Measurements from ENCODE around the gene HBS1L. TPM values are rescaled to one million over a fixed set of nuclear protein-coding genes. Genes with fewer than 3 reads are reported as not detected.

Gene HBS1L
- total RNA-seq: 10 to 100 TPM; 71.5 to 74.7 TPM

GRCh38 chr6:135054569-135055498, at the start of gene HBS1L:
HBS1L (minus strand) TSS chr6:135054822; CDS start chr6:135054691, 131 bp downstream.
- Mint-ChIP-seq H3K27ac (peak within 1 kb of the TSS; percentile 96), H3K4me1 (peaks cover 43% of the 10 kb centered on the region), H3K27me3 (no peaks in the 10 kb centered on the region), H3K9me3 (no peaks in the 10 kb centered on the region), H3K4me3 (peak within 1 kb of the TSS; percentile 90), H3K36me3 (ENCODE audit: low read depth) (peaks cover 14% of the 10 kb centered on the region)
- DNase-seq: peak; percentile 97
- CTCF ChIA-PET: interaction anchor here (0.6 to 3.5 kb wide), 18 partner anchors 9 to 181 kb away, joined by 3 to 20 read pairs (median 3); no protein-coding TSS in a partner anchor
- POLR2A ChIA-PET: interaction anchor here (0.7 to 1.4 kb wide), 4 partner anchors 10 to 126 kb away, joined by 3 to 4 read pairs (median 4); partner anchors contain the start of gene MYB

- Mint-ChIP-seq H3K9me3 (peaks cover 18% of the 10 kb centered on the region), H3K4me1 (peaks cover 31% of the 10 kb centered on the region), H3K27ac (peak overlapping the region; percentile 82), H3K36me3 (ENCODE audit: low read depth) (peaks cover 15% of the 10 kb centered on the region), H3K27me3 (no peaks in the 10 kb centered on the region), H3K4me3 (no peak overlapping the region)
- no peak for DNase-seq
- CTCF ChIA-PET: interaction anchor here (1.0 to 1.8 kb wide), 4 partner anchors 9 to 25 kb away, joined by 3 to 6 read pairs (median 4); no protein-coding TSS in a partner anchor
- POLR2A ChIA-PET: no interaction called here
Observed at GRCh38 chr6:135104199-135104598, 49.6 kb upstream of the HBS1L start.

GRCh38 chr6:135102191-135102590, 47.6 kb upstream of the HBS1L start:
- peak overlapping the region; percentile 89 for H3K27ac Mint-ChIP-seq
- DNase-seq: no peak
- POLR2A ChIA-PET: no interaction called here
- H3K27me3 Mint-ChIP-seq: no peaks in the 10 kb centered on the region
- CTCF ChIA-PET: interaction anchor here (1.6 kb wide), 1 partner anchor 11 kb away, joined by 4 read pairs; no protein-coding TSS in a partner anchor
- peaks cover 10% of the 10 kb centered on the region for H3K36me3 Mint-ChIP-seq (ENCODE audit: low read depth)
- H3K4me3 Mint-ChIP-seq: no peak overlapping the region
- peaks cover 12% of the 10 kb centered on the region for H3K9me3 Mint-ChIP-seq
- H3K4me1 Mint-ChIP-seq: peaks cover 31% of the 10 kb centered on the region

GRCh38 chr6:135097172-135097571, 42.5 kb upstream of the HBS1L start:
- DNase-seq: no peak
- ChIA-PET POLR2A (no interaction called here), CTCF (interaction anchor here (1.1 to 2.0 kb wide), 2 partner anchors 9 to 30 kb away, joined by 3 to 4 read pairs; no protein-coding TSS in a partner anchor)
- H3K27ac Mint-ChIP-seq: no peak overlapping the region
- no peak overlapping the region for H3K4me3 Mint-ChIP-seq
- peaks cover 3% of the 10 kb centered on the region for H3K36me3 Mint-ChIP-seq (ENCODE audit: low read depth)
- no peaks in the 10 kb centered on the region for H3K27me3 Mint-ChIP-seq
- H3K9me3 Mint-ChIP-seq: peaks cover 10% of the 10 kb centered on the region
- peaks cover 36% of the 10 kb centered on the region for H3K4me1 Mint-ChIP-seq

DNA sequence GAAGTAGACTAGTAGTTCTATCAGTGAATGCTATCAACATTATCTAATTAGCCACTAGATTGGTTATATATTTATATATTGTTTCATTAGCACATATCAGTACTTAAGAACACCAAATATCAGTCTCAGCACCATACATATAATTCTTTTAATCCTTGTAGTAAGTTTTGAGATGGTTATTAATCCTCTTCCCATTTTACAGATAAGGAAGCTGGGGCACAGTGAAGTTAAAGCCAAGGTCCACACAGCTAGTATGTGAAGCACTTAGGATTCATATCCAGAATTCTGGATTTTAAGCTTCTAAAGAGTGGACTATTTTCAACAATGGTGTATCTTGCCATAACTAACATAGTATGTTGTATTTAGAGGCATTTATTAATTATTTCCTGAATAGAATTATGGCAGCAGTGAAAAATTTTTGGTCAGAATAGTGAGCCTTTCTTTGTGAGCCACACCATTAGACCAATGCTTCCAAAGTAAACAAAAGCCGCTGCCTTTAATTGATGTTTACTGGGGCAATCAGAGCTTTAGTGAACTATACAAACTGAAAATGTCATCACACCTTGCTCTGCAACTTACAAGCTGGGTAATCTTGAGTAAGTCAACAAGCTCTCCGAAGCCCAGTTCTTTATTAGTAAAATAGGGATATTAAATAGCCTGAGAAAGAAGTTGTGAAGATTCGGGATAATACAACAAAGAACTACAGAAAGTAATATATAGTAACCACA, 41.9 kb upstream of the HBS1L start:
- peaks cover 37% of the 10 kb centered on the region for H3K4me1 Mint-ChIP-seq

DNA sequence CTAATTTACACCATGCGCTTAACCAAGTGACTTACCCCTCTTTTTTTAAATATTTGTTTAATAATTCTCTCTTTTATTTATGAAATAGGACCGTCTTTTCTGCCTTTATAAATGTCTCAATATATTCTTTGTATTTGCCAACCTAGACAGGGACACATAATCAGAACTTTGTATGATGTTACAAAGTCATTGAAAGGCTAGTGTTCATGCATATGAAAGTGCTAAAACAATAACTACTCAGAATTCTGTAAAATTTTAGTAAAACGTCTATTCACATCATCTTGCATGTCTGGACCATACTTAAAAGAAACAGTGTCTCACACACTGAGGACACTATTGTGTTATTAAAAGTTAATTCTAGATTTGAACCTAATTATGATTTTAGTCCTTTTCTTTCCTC, 41.1 kb upstream of the HBS1L start:
- CTCF ChIA-PET: interaction anchor here (2.0 kb wide), 1 partner anchor 10 kb away, joined by 4 read pairs; no protein-coding TSS in a partner anchor
- POLR2A ChIA-PET: no interaction called here
- H3K27ac Mint-ChIP-seq: no peak overlapping the region
- peaks cover 42% of the 10 kb centered on the region for H3K4me1 Mint-ChIP-seq
- H3K4me3 Mint-ChIP-seq: no peak overlapping the region
- no peak for DNase-seq
- peaks cover 8% of the 10 kb centered on the region for H3K9me3 Mint-ChIP-seq
- no peaks in the 10 kb centered on the region for H3K36me3 Mint-ChIP-seq (ENCODE audit: low read depth)
- H3K27me3 Mint-ChIP-seq: no peaks in the 10 kb centered on the region

More for the DNA sequence above, 41.9 kb upstream of the HBS1L start:
- Mint-ChIP-seq H3K27me3 (no peaks in the 10 kb centered on the region), H3K27ac (no peak overlapping the region), H3K9me3 (peaks cover 9% of the 10 kb centered on the region), H3K4me3 (no peak overlapping the region), H3K36me3 (ENCODE audit: low read depth) (peaks cover 3% of the 10 kb centered on the region)
- DNase-seq: no peak
- POLR2A ChIA-PET: no interaction called here
- CTCF ChIA-PET: interaction anchor here (1.1 to 2.0 kb wide), 2 partner anchors 10 to 30 kb away, joined by 3 to 4 read pairs; no protein-coding TSS in a partner anchor

GRCh38 chr6:135094403-135094821, 39.8 kb upstream of the HBS1L start:
- peaks cover 2% of the 10 kb centered on the region for H3K36me3 Mint-ChIP-seq (ENCODE audit: low read depth)
- DNase-seq: peak; percentile 54
- H3K9me3 Mint-ChIP-seq: peaks cover 8% of the 10 kb centered on the region
- no peaks in the 10 kb centered on the region for H3K27me3 Mint-ChIP-seq
- peak overlapping the region; percentile 48 for H3K4me3 Mint-ChIP-seq
- CTCF ChIA-PET: interaction anchor here (0.6 to 1.4 kb wide), 4 partner anchors 10 to 89 kb away, joined by 3 to 5 read pairs (median 4); no protein-coding TSS in a partner anchor
- H3K27ac Mint-ChIP-seq: peak overlapping the region; percentile 93
- H3K4me1 Mint-ChIP-seq: peaks cover 53% of the 10 kb centered on the region
- POLR2A ChIA-PET: interaction anchor here (0.7 kb wide), 1 partner anchor 86 kb away, joined by 5 read pairs; the partner anchor contains the start of gene MYB

DNA sequence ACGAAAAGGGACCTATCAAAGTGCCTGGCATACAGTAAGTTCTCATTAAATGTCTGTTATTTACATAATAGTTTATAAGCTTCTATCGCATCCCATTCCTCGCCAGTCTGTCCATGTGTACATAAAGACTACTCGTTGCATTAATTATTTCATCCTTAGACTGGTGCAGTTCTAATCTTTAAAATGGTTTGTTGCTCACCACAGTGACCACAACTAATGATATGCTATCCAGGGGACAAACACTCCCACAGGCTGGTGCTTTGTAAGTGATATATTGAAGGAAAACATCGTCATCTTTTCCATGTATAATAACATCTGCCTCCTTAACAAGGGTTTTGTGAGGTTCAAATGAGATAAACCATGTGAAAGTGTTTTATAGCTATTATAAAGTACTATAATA, 39.0 kb upstream of the HBS1L start:
- Mint-ChIP-seq H3K4me1 (peaks cover 62% of the 10 kb centered on the region), H3K27ac (peak overlapping the region; percentile 41), H3K27me3 (no peaks in the 10 kb centered on the region), H3K4me3 (no peak overlapping the region), H3K9me3 (peaks cover 8% of the 10 kb centered on the region), H3K36me3 (ENCODE audit: low read depth) (peaks cover 2% of the 10 kb centered on the region)
- DNase-seq: no peak
- ChIA-PET CTCF (interaction anchor here (0.7 to 1.4 kb wide), 4 partner anchors 12 to 90 kb away, joined by 3 to 6 read pairs (median 4); no protein-coding TSS in a partner anchor), POLR2A (interaction anchor here (0.7 kb wide), 1 partner anchor 87 kb away, joined by 5 read pairs; the partner anchor contains the start of gene MYB)

DNA sequence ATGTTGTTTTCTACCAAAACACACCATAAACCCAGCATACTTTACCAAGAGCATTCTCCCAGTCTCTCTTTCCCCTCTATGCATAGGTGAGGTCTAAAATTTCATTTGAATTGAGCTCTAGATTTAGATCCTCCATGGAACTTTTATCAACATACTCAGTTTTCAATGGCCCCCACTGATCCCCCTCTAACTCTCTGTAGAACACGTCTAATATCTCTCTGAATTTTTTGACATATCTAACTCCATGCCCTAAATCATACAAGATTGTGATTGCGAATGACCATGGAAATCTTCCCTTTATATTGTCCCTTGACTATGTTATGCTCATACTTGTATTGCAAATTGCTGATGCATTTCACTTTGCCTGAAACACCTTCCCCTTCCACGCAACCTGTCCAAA, 38.1 kb upstream of the HBS1L start:
- peaks cover 6% of the 10 kb centered on the region for H3K36me3 Mint-ChIP-seq (ENCODE audit: low read depth)
- H3K27me3 Mint-ChIP-seq: no peaks in the 10 kb centered on the region
- CTCF ChIA-PET: interaction anchor here (0.5 to 1.8 kb wide), 7 partner anchors 13 to 91 kb away, joined by 3 to 6 read pairs (median 4); no protein-coding TSS in a partner anchor
- no peak overlapping the region for H3K4me3 Mint-ChIP-seq
- POLR2A ChIA-PET: no interaction called here
- no peak for DNase-seq
- peaks cover 70% of the 10 kb centered on the region for H3K4me1 Mint-ChIP-seq
- H3K27ac Mint-ChIP-seq: no peak overlapping the region
- H3K9me3 Mint-ChIP-seq: peaks cover 13% of the 10 kb centered on the region

DNA sequence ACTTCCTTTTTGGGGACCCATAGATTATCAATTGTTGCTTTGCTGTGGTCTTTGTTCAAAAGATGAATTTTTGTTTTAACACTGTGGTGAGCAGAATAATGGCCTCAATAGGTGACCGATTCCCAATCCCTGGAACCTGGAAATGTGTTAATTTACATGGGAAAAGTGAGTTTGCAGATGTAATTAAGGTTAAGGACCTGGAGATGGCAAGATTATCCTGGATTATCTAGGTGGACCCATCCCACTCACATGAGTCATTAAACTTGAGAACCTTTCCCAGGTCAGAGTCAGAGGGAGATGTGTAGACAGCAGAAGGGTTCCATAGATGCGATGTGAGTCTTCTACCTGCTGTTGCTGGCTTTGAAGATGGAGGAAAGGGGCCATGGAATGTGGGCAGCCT, 36.2 kb upstream of the HBS1L start:
- peaks cover 89% of the 10 kb centered on the region for H3K4me1 Mint-ChIP-seq
- H3K27me3 Mint-ChIP-seq: no peaks in the 10 kb centered on the region
- CTCF ChIA-PET: interaction anchor here (0.6 kb wide), 1 partner anchor 76 kb away, joined by 4 read pairs; no protein-coding TSS in a partner anchor
- no peak overlapping the region for H3K4me3 Mint-ChIP-seq
- H3K9me3 Mint-ChIP-seq: peaks cover 13% of the 10 kb centered on the region
- POLR2A ChIA-PET: no interaction called here
- no peak for DNase-seq
- peak overlapping the region; percentile 56 for H3K27ac Mint-ChIP-seq
- peaks cover 6% of the 10 kb centered on the region for H3K36me3 Mint-ChIP-seq (ENCODE audit: low read depth)

DNA sequence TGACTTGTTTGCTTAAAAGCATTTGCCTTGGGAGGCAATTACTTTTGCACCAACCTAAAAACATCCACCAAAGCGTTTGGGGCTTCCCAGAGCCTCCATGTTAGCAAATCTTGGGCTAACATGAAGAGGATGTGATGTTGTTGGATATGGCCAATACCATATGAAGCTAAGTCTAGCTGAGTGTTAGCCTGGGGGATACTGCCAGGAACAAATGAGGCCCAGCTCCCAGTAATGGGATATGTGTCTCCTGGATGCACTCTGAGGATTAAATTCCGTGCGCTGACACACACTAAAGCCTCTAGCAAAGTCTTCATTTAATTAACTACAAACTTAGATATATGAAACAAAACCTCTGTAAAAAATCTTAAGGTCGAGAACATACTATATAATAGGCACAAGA, 35.3 kb upstream of the HBS1L start:
- Mint-ChIP-seq H3K4me1 (peaks cover 87% of the 10 kb centered on the region), H3K36me3 (ENCODE audit: low read depth) (peaks cover 6% of the 10 kb centered on the region), H3K4me3 (no peak overlapping the region), H3K27ac (peak overlapping the region; percentile 56), H3K27me3 (no peaks in the 10 kb centered on the region), H3K9me3 (peaks cover 13% of the 10 kb centered on the region)
- ChIA-PET CTCF (interaction anchor here (0.8 to 2.1 kb wide), 5 partner anchors 14 to 98 kb away, joined by 3 to 5 read pairs (median 4); no protein-coding TSS in a partner anchor), POLR2A (interaction anchor here (0.6 to 0.7 kb wide), 2 partner anchors 97 to 110 kb away, joined by 3 read pairs; no protein-coding TSS in a partner anchor)
- DNase-seq: no peak
